Erythroblast (primary cell): Measurements from ENCODE around the gene RETSAT.

Experiments used
- GATA1 ChIP-seq: IDR thresholded peaks from 2 replicates; pipeline ENCODE4 v1.6.1; 2011; ENCODE audit warnings: low read depth, mild to moderate bottlenecking, control low read depth, low read length, moderate library complexity
- POLR2A ChIP-seq: IDR thresholded peaks from 2 replicates; pipeline ENCODE4 v1.6.1; 2011; ENCODE audit warnings: mild to moderate bottlenecking, low read length

DNA sequence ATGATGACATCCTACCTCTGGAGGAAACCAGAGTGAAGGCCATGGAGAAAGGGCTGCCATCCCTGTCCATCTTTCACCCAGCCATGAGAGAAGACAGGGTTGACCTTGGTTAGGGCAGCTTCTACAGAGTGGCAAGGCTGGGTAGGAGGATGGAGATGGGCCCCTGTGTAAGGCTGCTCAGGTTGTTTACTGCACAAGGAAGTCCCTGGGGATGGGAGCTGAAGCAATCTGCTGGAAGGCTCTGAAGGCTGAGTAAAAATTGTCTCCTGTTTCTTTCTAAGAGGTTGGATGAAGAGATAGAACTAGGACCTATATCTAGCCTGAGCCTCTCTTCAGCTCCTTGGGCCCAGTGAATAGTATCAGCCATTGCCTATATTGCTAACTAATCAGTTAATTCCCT lies 14.6 kb upstream of the RETSAT start:
- TF ChIP-seq POLR2A: no peak
- TF ChIP-seq GATA1: no peak
